GM18909 (cell line): ENCODE results near the gene CAPN7.

Source experiments
- ATAC-seq: cut with Tn5 transposase; IDR thresholded peaks from one replicate; pipeline ENCODE4 v1.9.1; 2021; ENCODE audit warnings: mild to moderate bottlenecking; ENCODE audit not compliant: unreplicated experiment, poor library complexity

Gene CAPN7

GRCh38 chr3:15228147-15228546 lies 22.1 kb downstream of the CAPN7 start:
- ATAC-seq, result no peak

GRCh38 chr3:15229262-15229661 lies 23.2 kb downstream of the CAPN7 start:
- ATAC-seq, result no peak

- no peak for ATAC-seq
Measured at GRCh38 chr3:15241341-15241740, 35.3 kb downstream of the CAPN7 start.

GRCh38 chr3:15243822-15244482 lies 37.9 kb downstream of the CAPN7 start:
- no peak for ATAC-seq

GRCh38 chr3:15246186-15246585 lies 40.1 kb downstream of the CAPN7 start:
- ATAC-seq, result no peak

GRCh38 chr3:15253023-15253697 lies 47.1 kb downstream of the CAPN7 start:
- ATAC-seq, result no peak

- no peak for ATAC-seq
Measured at GRCh38 chr3:15255215-15255614, 49.2 kb downstream of the CAPN7 start.

GRCh38 chr3:15256861-15257341 lies 50.9 kb downstream of the CAPN7 start:
- ATAC-seq, result no peak

- ATAC-seq, result no peak
Measured at GRCh38 chr3:15258720-15259119, 52.7 kb downstream of the CAPN7 start.

GRCh38 chr3:15260531-15260930 lies 54.5 kb downstream of the CAPN7 start:
- ATAC-seq, result no peak

GRCh38 chr3:15261274-15261673 lies 55.2 kb downstream of the CAPN7 start:
- ATAC-seq, result no peak

GRCh38 chr3:15262021-15262420 lies 56.0 kb downstream of the CAPN7 start:
- ATAC-seq, result no peak

GRCh38 chr3:15263120-15263519 lies 57.1 kb downstream of the CAPN7 start:
- ATAC-seq, result no peak

- no peak for ATAC-seq
Measured at GRCh38 chr3:15263926-15264325, 57.9 kb downstream of the CAPN7 start.

GRCh38 chr3:15264486-15264885 lies 58.4 kb downstream of the CAPN7 start:
- no peak for ATAC-seq

- ATAC-seq, result no peak
Measured at GRCh38 chr3:15265655-15266509, 59.8 kb downstream of the CAPN7 start.

- ATAC-seq, result no peak
Measured at GRCh38 chr3:15266510-15267376, 60.7 kb downstream of the CAPN7 start.

- no peak for ATAC-seq
Measured at GRCh38 chr3:15267502-15267901, 61.5 kb downstream of the CAPN7 start.

GRCh38 chr3:15268033-15268631 lies 62.1 kb downstream of the CAPN7 start:
- peak; percentile 42 for ATAC-seq
